IMR-90 (cell line): ENCODE data around the gene MCTP1. TPM values are rescaled to one million over a fixed set of nuclear protein-coding genes. Genes with fewer than 3 reads are reported as not detected.

Experiments
- ATAC-seq: fragments of 200-7000 bp; cut with Tn5 transposase; 2 replicates; pipeline ENCODE4 v1.9.1; 2020; ENCODE audit warnings: low read depth, mild to moderate bottlenecking, moderate library complexity
- BruUV-seq: library from RNA; stranded (reverse); fragments of 400-500 nt; replicated peaks from 2 replicates; lab custom pipeline; 2021; lab: Mats Ljungman, UMichigan
- CTCF ChIA-PET: fragments of 300-600 bp; formaldehyde crosslinking; extraction: SDS; loops from one replicate; lab custom pipeline; 2021; ENCODE audit warnings: antibody characterized with exemption; lab: Yijun Ruan, JAX
- POLR2A ChIA-PET: fragments of 300-600 bp; sonication (Branson Sonifier 250); formaldehyde crosslinking; loops from one replicate; lab custom pipeline; 2022; ENCODE audit warnings: antibody characterized with exemption; ENCODE audit not compliant: unreplicated experiment; lab: Charles Lee
- DNase-seq: peaks from one replicate; pipeline ENCODE4 v3.0.0; 2013
- H2AFZ ChIP-seq: replicated peaks from 2 replicates; pipeline ENCODE3; 2013; ENCODE audit warnings: low read length, mild to moderate bottlenecking; ENCODE audit not compliant: poor library complexity
- H2AK5ac ChIP-seq: 2 replicates; pipeline ENCODE4 v1.6.1; 2013; ENCODE audit warnings: low read depth, low read length, inconsistent platforms
- H2AK9ac ChIP-seq: replicated peaks from 2 replicates; pipeline ENCODE3; 2013; ENCODE audit warnings: mild to moderate bottlenecking, low read depth, low read length, moderate library complexity; ENCODE audit not compliant: poor library complexity
- H2BK120ac ChIP-seq: 2 replicates; pipeline ENCODE4 v1.6.1; 2013; ENCODE audit warnings: low read depth, low read length, inconsistent platforms
- H2BK15ac ChIP-seq: 3 replicates; pipeline ENCODE4 v1.6.1; 2013; ENCODE audit warnings: low read depth, low read length, inconsistent platforms
- H2BK20ac ChIP-seq: 2 replicates; pipeline ENCODE4 v1.6.1; 2013; ENCODE audit warnings: low read depth, mild to moderate bottlenecking, inconsistent platforms, low read length, moderate library complexity
- H2BK5ac ChIP-seq: 2 replicates; pipeline ENCODE4 v1.6.1; 2013; ENCODE audit warnings: mild to moderate bottlenecking, low read depth, low read length, inconsistent platforms; ENCODE audit not compliant: poor library complexity, severe bottlenecking
- H3K14ac ChIP-seq: replicated peaks from 2 replicates; pipeline ENCODE4 v1.6.1; 2013; ENCODE audit warnings: low read depth, low read length, inconsistent platforms
- H3K18ac ChIP-seq: 2 replicates; pipeline ENCODE4 v1.6.1; 2013; ENCODE audit warnings: low read depth, low read length, control low read depth
- H3K23ac ChIP-seq: 2 replicates; pipeline ENCODE4 v1.6.1; 2013; ENCODE audit warnings: low read depth, low read length, inconsistent platforms
- H3K27ac ChIP-seq: 2 replicates; pipeline ENCODE4 v1.5.1; 2013; ENCODE audit warnings: mild to moderate bottlenecking, control low read depth, low read length; ENCODE audit not compliant: insufficient read depth
- H3K27me3 ChIP-seq: 2 replicates; pipeline ENCODE4 v1.6.1; 2013; ENCODE audit warnings: low read length; ENCODE audit not compliant: control insufficient read depth, insufficient read depth
- H3K36me3 ChIP-seq: 2 replicates; pipeline ENCODE4 v1.6.1; 2013; ENCODE audit warnings: low read length, mixed read lengths; ENCODE audit not compliant: control insufficient read depth, insufficient read depth
- H3K4ac ChIP-seq: 2 replicates; pipeline ENCODE4 v1.6.1; 2013; ENCODE audit warnings: low read depth, low read length, inconsistent platforms
- H3K4me1 ChIP-seq: 2 replicates; pipeline ENCODE4 v1.6.1; 2013; ENCODE audit warnings: low read length, mixed read lengths; ENCODE audit not compliant: control insufficient read depth, insufficient read depth
- H3K4me2 ChIP-seq: 2 replicates; pipeline ENCODE4 v1.6.1; 2013; ENCODE audit warnings: low read depth, mild to moderate bottlenecking, control low read depth, low read length, moderate library complexity
- H3K4me3 ChIP-seq: 2 replicates; pipeline ENCODE4 v1.5.1; 2013; ENCODE audit warnings: low read depth, mild to moderate bottlenecking, control low read depth, low read length, moderate library complexity; ENCODE audit not compliant: insufficient read depth
- H3K56ac ChIP-seq: 2 replicates; pipeline ENCODE4 v1.6.1; 2013; ENCODE audit warnings: low read length, inconsistent platforms; ENCODE audit not compliant: insufficient read depth; ENCODE audit errors: extremely low read depth
- H3K79me1 ChIP-seq, 2 experiments: 2 replicates each; pipeline ENCODE4 v1.6.1; 2013; ENCODE audit warnings: low read length in 2 of 2, inconsistent platforms in 1 of 2, low read depth in 1 of 2
- H3K9ac ChIP-seq: 2 replicates; pipeline ENCODE4 v1.6.1; 2013; ENCODE audit warnings: low read depth, low read length, control low read depth
- H3K9me1 ChIP-seq: 2 replicates; pipeline ENCODE4 v1.6.1; 2013; ENCODE audit warnings: low read length, inconsistent platforms; ENCODE audit not compliant: insufficient read depth
- H3K9me3 ChIP-seq: 2 replicates; pipeline ENCODE4 v1.6.1; 2013; ENCODE audit warnings: low read length; ENCODE audit not compliant: control insufficient read depth, insufficient read depth
- H4K20me1 ChIP-seq: 2 replicates; pipeline ENCODE4 v1.6.1; 2013; ENCODE audit warnings: low read length, inconsistent platforms; ENCODE audit not compliant: insufficient read depth
- H4K5ac ChIP-seq: 2 replicates; pipeline ENCODE4 v1.6.1; 2013; ENCODE audit warnings: mild to moderate bottlenecking, low read depth, low read length, control low read depth
- H4K8ac ChIP-seq, 2 experiments: 2 replicates each; pipeline ENCODE4 v1.6.1; 2013; ENCODE audit warnings: low read depth in 2 of 2, low read length in 2 of 2, control low read depth in 1 of 2, inconsistent platforms in 1 of 2
- H4K91ac ChIP-seq: 2 replicates; pipeline ENCODE4 v1.6.1; 2013; ENCODE audit warnings: low read depth, low read length, inconsistent platforms; ENCODE audit not compliant: insufficient read depth
- BHLHE40 ChIP-seq: fragments of 150-350 bp; IDR thresholded peaks from 2 replicates; pipeline ENCODE4 v1.6.1; 2016; ENCODE audit warnings: mild to moderate bottlenecking, low read depth, low read length
- FOS ChIP-seq: fragments of 150-350 bp; IDR thresholded peaks from 2 replicates; pipeline ENCODE4 v1.6.1; 2016; ENCODE audit warnings: low read depth, low read length
- MAZ ChIP-seq: IDR thresholded peaks from 2 replicates; pipeline ENCODE4 v1.6.1; 2012; ENCODE audit warnings: low read depth, mild to moderate bottlenecking, low read length, improper control_type of control experiment, moderate library complexity, borderline replicate concordance
- POLR2A ChIP-seq: IDR thresholded peaks from 2 replicates; pipeline ENCODE4 v1.6.1; 2012; ENCODE audit warnings: mild to moderate bottlenecking, low read depth, low read length
- RCOR1 ChIP-seq: IDR thresholded peaks from 2 replicates; pipeline ENCODE4 v1.6.1; 2012; ENCODE audit warnings: mild to moderate bottlenecking, low read length, improper control_type of control experiment; ENCODE audit not compliant: insufficient replicate concordance
- dilution Hi-C: fragments of 300-500 bp; cut with HindIII; formaldehyde crosslinking; loops from one replicate; pipeline ENCODE4 v1.14.3; 2018; ENCODE audit warnings: low sequenced_read_pairs; ENCODE audit not compliant: unreplicated experiment
- in situ Hi-C: fragments of 300-500 bp; cut with MboI; formaldehyde crosslinking; loops from 3 replicates; pipeline ENCODE4 v1.14.3; 2019; ENCODE audit warnings: low sequenced_read_pairs, inconsistent platforms, mixed read lengths
- intact Hi-C: fragments of 100-400 bp; cut with micrococcal nuclease; formaldehyde crosslinking; loops from 2 replicates; pipeline ENCODE4 v1.10.0; 2022
- polyA plus RNA-seq, 3 experiments: library from polyadenylated mRNA; depleted of rRNA; stranded (reverse); fragments of >200 nt; gene quantifications; 2 replicates each; pipeline ENCODE4 v1.2.3, GENCODE V29; 2012; ENCODE audit warnings: low replicate concordance in 1 of 3
- total RNA-seq: library from RNA; depleted of rRNA; stranded (reverse); fragments of >200 nt; gene quantifications from 2 replicates; pipeline ENCODE4 v1.2.3, GENCODE V29; 2012

The MCTP1 gene
- total and polyA plus RNA-seq, 2 of the 4 experiments (the other 2 are of a cell fraction): 0.21 TPM; not detected in 1

GRCh38 chr5:95059636-95060035, 225.3 kb downstream of the MCTP1 start:
- no peak overlapping the region for H2BK20ac ChIP-seq
- H3K14ac ChIP-seq: no peak overlapping the region
- H2AK5ac ChIP-seq: no peak overlapping the region
- no peak overlapping the region for H4K8ac ChIP-seq
- H4K20me1 ChIP-seq: no peaks in the 10 kb centered on the region
- H3K4me1 ChIP-seq: no peaks in the 10 kb centered on the region
- H3K79me1 ChIP-seq: no peaks in the 10 kb centered on the region
- H2BK5ac ChIP-seq: no peak overlapping the region
- ATAC-seq (no peak), DNase-seq (no peak)
- H2BK120ac ChIP-seq: no peak overlapping the region
- in situ Hi-C loops (no loop called here), intact Hi-C loops (no loop called here), dilution Hi-C loops (no loop called here)
- no peak overlapping the region for H3K4me2 ChIP-seq
- H2AK9ac ChIP-seq: no peak overlapping the region
- no peaks in the 10 kb centered on the region for H3K36me3 ChIP-seq
- no peak overlapping the region for H3K4ac ChIP-seq
- no peaks in the 10 kb centered on the region for H3K9me3 ChIP-seq
- H3K27me3 ChIP-seq: no peaks in the 10 kb centered on the region
- no peak overlapping the region for H4K5ac ChIP-seq
- no TSS peak for BruUV-seq
- no peak overlapping the region for H3K4me3 ChIP-seq
- no peak overlapping the region for H3K23ac ChIP-seq
- no peak overlapping the region for H3K18ac ChIP-seq
- H3K56ac ChIP-seq: no peak overlapping the region
- TF ChIP-seq POLR2A (no peak), BHLHE40 (no peak), RCOR1 (no peak), MAZ (no peak), FOS (no peak)
- no peak overlapping the region for H3K27ac ChIP-seq
- H2AFZ ChIP-seq: no peak overlapping the region
- ChIA-PET POLR2A (no interaction called here), CTCF (no interaction called here)
- no peaks in the 10 kb centered on the region for H3K9me1 ChIP-seq
- no peak overlapping the region for H2BK15ac ChIP-seq
- H3K9ac ChIP-seq: no peak overlapping the region
- H4K91ac ChIP-seq: no peak overlapping the region
